22Rv1 (cell line): Measurements from ENCODE around the gene MSH2.

Source experiments
- ZFX ChIP-seq: fragments of 450-650 bp; IDR thresholded peaks from 2 replicates; pipeline ENCODE4 v1.6.1; 2017; ENCODE audit warnings: antibody characterized with exemption, borderline replicate concordance
- TF ChIP-seq, protein P1 (sequence below): fragments of 450-650 bp; IDR thresholded peaks from 2 replicates; pipeline ENCODE4 v1.5.1; 2017; ENCODE audit warnings: mild to moderate bottlenecking

DNA sequence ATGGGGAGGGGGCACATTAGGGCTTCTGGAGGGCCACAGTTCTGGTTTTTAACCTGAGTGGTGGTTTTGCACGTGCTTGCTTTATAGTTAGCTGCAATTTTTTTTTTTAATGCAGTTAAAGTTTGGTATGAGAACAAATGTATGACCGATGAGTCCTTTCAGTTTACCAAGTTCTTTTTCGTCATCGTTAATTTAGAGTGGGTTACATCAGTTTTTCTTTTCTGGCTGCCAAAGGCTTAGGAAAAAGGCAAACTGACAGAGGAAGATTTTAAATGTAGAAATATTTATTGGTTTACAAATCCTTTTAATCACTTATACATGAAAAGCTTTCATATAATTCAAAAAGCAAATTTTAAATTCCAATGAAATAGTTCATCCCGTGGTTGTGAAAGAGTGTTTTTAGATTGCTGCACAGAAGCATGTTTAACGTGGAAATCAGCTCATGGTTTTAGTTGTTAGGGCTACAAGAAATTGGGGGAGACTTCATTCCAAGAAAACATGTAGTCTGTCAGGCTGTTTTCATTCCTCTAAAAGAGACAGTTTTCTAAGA, 82.9 kb downstream of the MSH2 start:
- TF ChIP-seq, protein P1, sequence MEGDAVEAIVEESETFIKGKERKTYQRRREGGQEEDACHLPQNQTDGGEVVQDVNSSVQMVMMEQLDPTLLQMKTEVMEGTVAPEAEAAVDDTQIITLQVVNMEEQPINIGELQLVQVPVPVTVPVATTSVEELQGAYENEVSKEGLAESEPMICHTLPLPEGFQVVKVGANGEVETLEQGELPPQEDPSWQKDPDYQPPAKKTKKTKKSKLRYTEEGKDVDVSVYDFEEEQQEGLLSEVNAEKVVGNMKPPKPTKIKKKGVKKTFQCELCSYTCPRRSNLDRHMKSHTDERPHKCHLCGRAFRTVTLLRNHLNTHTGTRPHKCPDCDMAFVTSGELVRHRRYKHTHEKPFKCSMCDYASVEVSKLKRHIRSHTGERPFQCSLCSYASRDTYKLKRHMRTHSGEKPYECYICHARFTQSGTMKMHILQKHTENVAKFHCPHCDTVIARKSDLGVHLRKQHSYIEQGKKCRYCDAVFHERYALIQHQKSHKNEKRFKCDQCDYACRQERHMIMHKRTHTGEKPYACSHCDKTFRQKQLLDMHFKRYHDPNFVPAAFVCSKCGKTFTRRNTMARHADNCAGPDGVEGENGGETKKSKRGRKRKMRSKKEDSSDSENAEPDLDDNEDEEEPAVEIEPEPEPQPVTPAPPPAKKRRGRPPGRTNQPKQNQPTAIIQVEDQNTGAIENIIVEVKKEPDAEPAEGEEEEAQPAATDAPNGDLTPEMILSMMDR: no peak
- TF ChIP-seq ZFX: no peak
